ENCODE data around the gene TMEM98.

Gene TMEM98

DNA sequence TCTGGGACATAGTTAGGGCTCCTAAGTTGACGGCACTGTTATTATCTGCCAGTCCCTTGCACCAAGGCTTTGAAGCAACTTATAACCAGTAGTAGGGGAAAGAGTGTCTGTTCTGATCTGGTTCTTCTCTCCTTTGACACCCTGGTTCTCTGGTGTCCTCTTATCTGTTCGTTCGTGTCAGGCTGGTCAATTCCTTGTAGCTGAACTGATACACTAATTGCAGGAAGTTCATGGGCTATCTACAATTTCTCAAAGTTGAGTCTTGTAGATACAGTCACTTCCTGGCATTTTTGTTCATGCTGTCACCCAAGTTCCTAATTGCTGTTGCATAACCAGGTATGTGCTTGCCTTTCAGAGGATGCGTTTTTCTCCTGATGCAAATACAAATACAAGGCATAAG, 33.7 kb upstream of the TMEM98 start:
- DNase-seq (ENCODE audit: low read depth) = no peak
- no peak for TF ChIP-seq CTCF (IDR thresholded peaks at IDR 0.05; ENCODE audit: control insufficient read depth, extremely low read depth, insufficient read depth)

DNA sequence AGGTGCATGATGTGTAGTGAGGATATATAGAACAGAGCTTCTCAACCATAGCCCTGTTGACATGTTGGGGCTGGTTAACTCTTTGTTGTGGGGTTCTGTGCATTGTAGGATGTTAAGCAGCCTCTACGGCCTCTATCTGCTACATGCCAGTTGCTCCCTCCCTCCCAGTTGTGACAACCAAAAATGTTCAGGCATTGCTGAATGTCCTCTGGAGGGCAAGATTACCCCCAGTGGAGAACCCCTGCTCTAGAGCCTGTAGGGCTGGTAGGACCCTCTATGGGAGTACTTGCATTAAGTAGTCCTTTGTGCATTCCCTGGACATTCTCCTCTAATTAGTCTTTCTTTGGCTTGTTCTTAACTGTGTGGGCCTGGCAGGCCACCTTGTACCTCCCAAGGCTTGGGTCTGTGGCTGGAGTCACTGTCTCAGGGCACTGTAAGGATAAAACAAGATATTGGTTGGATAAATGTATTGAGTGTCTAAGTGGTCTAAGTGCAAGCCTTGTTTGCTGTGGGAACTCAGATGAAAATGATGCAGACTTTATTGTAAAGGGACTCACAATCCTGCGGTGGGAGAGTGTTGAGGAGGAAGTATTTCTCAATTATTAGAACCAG, 31.2 kb upstream of the TMEM98 start:
- no peak for TF ChIP-seq CTCF (IDR thresholded peaks at IDR 0.05; ENCODE audit: control insufficient read depth, extremely low read depth, insufficient read depth)
- H3K4me3 ChIP-seq (ENCODE audit: low read depth, low read length) = no peak overlapping the region
- no peak for DNase-seq (ENCODE audit: low read depth)

More for the DNA sequence above, 33.7 kb upstream of the TMEM98 start:
- no peak overlapping the region for H3K4me3 ChIP-seq (ENCODE audit: low read depth, low read length)

DNA sequence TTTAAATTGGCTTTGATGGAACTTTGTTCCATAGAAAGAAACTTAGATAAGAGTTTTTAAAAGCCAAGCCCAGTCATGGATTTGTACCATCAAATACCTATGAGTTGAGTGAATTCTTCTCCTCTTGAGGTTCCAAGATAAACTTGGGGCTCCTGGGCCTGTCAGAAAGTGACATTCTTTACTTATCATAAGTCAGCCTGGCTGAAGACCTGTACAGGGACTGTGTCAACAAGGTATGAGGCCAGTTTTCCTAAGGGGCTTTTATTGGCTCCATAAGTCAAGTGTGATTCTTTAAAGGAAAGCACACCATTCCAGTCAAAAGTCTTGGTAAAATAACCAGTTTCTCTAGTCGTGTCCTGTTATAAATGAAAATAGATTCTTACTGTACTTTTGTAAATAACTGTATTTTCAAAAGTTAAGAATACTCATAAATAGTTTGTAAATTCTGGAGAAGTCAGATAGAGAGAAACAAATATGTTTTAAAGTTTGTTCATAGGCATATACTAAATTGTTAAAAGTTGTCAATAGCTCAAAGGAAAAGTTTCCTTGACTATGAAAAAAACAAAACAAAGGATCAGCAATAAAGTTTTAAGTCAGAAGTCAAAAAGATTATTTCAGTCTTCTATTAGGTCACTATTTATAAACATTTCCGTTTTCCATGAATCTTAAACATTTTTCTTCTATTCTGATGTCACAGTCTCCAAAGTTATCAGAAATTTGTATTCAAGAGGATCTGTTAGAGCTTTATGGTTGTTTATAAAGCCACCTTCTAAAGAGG, 28.5 kb upstream of the TMEM98 start:
- no peak overlapping the region for H3K4me3 ChIP-seq (ENCODE audit: low read depth, low read length)
- no peak for TF ChIP-seq CTCF (IDR thresholded peaks at IDR 0.05; ENCODE audit: control insufficient read depth, extremely low read depth, insufficient read depth)
- DNase-seq (ENCODE audit: low read depth) = no peak

DNA sequence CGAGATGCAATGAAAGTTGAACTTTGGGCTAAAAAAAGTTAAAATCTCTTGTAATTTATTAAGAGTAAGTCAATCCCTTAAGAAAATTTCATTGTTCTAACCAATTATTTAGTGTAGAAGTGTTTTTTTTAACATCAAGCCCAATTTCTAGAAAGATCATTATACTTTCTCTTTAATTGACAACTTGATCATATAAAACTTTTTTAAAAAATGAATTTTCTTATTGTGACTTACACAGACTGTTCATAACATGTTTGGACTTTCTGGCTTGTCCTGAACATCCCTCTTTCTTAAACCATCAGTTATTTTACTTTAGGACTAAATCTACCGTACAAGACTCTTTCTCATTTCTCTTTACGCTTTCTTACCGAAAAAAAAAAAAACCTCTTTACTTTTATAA, 26.2 kb upstream of the TMEM98 start:
- DNase-seq (ENCODE audit: low read depth) = no peak
- TF ChIP-seq CTCF (IDR thresholded peaks at IDR 0.05; ENCODE audit: control insufficient read depth, extremely low read depth, insufficient read depth) = no peak
- no peak overlapping the region for H3K4me3 ChIP-seq (ENCODE audit: low read depth, low read length)

DNA sequence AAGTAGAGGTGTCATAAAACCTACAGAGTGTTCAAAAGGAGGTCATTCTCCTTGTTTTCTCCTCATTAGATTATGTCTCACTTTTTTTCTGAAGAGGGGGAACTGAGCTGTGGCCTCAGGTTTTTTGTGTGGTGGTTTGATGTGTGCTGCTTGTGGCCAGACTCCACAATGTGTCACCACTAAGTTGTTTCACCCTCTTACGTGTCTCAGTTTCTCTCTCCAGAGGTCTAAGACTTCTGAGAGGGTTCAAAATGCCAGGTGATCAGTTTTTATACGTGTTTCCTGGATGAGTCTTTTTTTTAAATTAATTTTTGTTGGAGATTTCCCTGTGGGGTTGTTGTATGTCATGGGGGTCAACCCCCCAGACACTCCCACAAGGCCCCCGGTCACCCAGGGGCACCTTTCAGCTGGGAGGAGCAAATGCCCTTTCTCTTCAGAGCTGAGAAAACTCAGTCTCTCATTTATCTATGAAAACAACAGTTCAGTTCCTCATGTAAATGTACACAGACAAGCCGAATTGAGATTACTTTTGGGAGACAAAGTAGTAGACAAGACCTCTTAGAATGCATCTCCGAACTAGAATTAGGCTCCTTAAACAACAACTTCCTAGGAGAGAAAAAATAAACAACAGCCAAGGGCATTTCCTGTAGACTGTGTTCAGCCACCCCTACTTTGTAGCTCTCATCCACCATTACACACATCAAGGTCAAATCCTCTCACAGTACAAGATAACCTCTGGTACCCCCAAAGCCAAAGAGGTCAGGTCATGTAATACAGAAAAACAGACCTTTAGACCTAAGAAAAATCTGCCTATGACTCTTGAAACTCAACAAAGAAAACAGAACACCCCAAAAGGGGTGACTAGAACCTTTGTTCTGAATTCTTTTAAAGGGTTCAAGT, 23.9 kb upstream of the TMEM98 start:
- H3K4me3 ChIP-seq (ENCODE audit: low read depth, low read length) = no peak overlapping the region
- TF ChIP-seq CTCF (IDR thresholded peaks at IDR 0.05; ENCODE audit: control insufficient read depth, extremely low read depth, insufficient read depth) = no peak
- no peak for DNase-seq (ENCODE audit: low read depth)

DNA sequence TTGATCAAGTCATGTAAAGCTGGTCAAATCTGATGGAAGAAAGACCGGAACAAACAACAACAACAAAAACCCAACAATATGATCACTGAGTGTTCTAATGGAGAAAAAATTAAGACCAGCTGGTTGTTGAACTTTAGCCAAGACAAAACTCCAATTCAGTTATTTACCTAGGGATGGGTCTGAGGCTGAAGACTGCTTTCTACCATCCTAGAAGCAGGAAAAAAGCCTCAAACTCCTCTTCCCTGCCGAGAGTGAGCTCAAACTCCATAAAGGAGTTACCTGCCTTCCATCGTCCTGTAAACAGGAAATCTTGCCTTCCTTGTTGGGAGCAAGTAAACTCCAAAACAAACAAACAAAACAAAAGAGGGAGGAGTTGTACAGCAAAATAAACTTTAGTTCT, 23.1 kb upstream of the TMEM98 start:
- no peak for DNase-seq (ENCODE audit: low read depth)
- H3K4me3 ChIP-seq (ENCODE audit: low read depth, low read length) = no peak overlapping the region
- TF ChIP-seq CTCF (IDR thresholded peaks at IDR 0.05; ENCODE audit: control insufficient read depth, extremely low read depth, insufficient read depth) = no peak
